CD4-positive, alpha-beta T cell (primary cell): ENCODE results near the gene KCNN1. TPM values are rescaled to one million over a fixed set of nuclear protein-coding genes. Genes with fewer than 3 reads are reported as not detected.

ENCODE experiments used
- ATAC-seq: fragments of 200-7000 bp; cut with Tn5 transposase; one replicate; pipeline ENCODE4 v1.10.0; 2022; ENCODE audit warnings: mild to moderate bottlenecking; ENCODE audit not compliant: poor library complexity
- CTCF ChIA-PET: fragments of 350-600 bp; sonication (Branson Sonifier 250); formaldehyde crosslinking; loops from one replicate; lab custom pipeline; 2021; ENCODE audit warnings: antibody characterized with exemption, inconsistent platforms; lab: Charles Lee
- POLR2A ChIA-PET: fragments of 350-600 bp; sonication (Branson Sonifier 250); formaldehyde crosslinking; loops from one replicate; lab custom pipeline; 2021; ENCODE audit warnings: antibody characterized with exemption, inconsistent platforms; lab: Charles Lee
- DNase-seq, 14 experiments: peaks; one replicate each; pipeline ENCODE4 v3.0.0-alpha.2; 2013 to 2020; ENCODE audit warnings: mixed read lengths in 2 of 14
- H3K27ac ChIP-seq, 2 donors: one replicate each; pipeline versions ENCODE4 v1.5.1 to v1.7.0; 2013; ENCODE audit warnings: low read length in 2 of 2, low read depth in 1 of 2, mild to moderate bottlenecking in 1 of 2
- H3K27me3 ChIP-seq, 2 experiments: 1 replicate in 1 of 2; 2 replicates in 1 of 2; pipeline versions ENCODE4 v1.6.1 to v1.7.0; 2013; ENCODE audit warnings: low read length in 2 of 2, control low read depth in 1 of 2, mild to moderate bottlenecking in 1 of 2, moderate library complexity in 1 of 2; ENCODE audit not compliant: insufficient read depth in 2 of 2, control insufficient read depth in 1 of 2
- H3K36me3 ChIP-seq: one replicate; pipeline ENCODE4 v1.6.1; 2013; ENCODE audit warnings: low read length, control low read depth; ENCODE audit not compliant: insufficient read depth
- H3K4me1 ChIP-seq: one replicate; pipeline ENCODE4 v1.6.1; 2013; ENCODE audit warnings: low read length, control low read depth; ENCODE audit not compliant: insufficient read depth
- H3K4me3 ChIP-seq: one replicate; pipeline ENCODE4 v1.5.1; 2013; ENCODE audit warnings: mild to moderate bottlenecking, low read length, moderate library complexity
- H3K9me3 ChIP-seq, 2 experiments: 1 replicate in 1 of 2; 2 replicates in 1 of 2; pipeline versions ENCODE4 v1.6.1 to v1.7.0; 2013; ENCODE audit warnings: low read length in 2 of 2, mild to moderate bottlenecking in 2 of 2, control low read depth in 1 of 2, moderate library complexity in 1 of 2; ENCODE audit not compliant: control insufficient read depth in 1 of 2, insufficient read depth in 1 of 2
- H3K27ac Mint-ChIP-seq: one replicate; pipeline ENCODE4 v1.8.0; 2020; ENCODE audit warnings: mixed read lengths
- H3K27me3 Mint-ChIP-seq: one replicate; pipeline ENCODE4 v1.8.0; 2021; ENCODE audit warnings: mixed read lengths
- H3K36me3 Mint-ChIP-seq: one replicate; pipeline ENCODE4 v1.8.0; 2021; ENCODE audit warnings: low read depth, mixed read lengths
- H3K4me1 Mint-ChIP-seq: one replicate; pipeline ENCODE4 v1.8.0; 2021; ENCODE audit warnings: low read depth, mixed read lengths
- H3K4me3 Mint-ChIP-seq: one replicate; pipeline ENCODE4 v1.8.0; 2020; ENCODE audit warnings: mild to moderate bottlenecking, mixed read lengths
- H3K9me3 Mint-ChIP-seq: one replicate; pipeline ENCODE4 v1.8.0; 2020; ENCODE audit warnings: mixed read lengths
- CTCF ChIP-seq: fragments of 200-600 bp; IDR thresholded peaks from one replicate; pipeline ENCODE4 v1.8.0; 2022; ENCODE audit warnings: antibody characterized with exemption, mild to moderate bottlenecking
- intact Hi-C, 2 experiments: fragments of 100-400 bp; cut with DNase I in 1 of 2; cut with micrococcal nuclease in 1 of 2; formaldehyde crosslinking; loops; one replicate each; pipeline versions ENCODE4 v1.15.1 to v1.9.0; 2023 to 2025; cut with DNase I, micrococcal nuclease
- total RNA-seq, 174 experiments: library from RNA in 2 of 174; stranded (reverse) in 2 of 174; gene quantifications; one replicate each; pipeline ENCODE4 v1.2.3 and lab custom pipeline; 2021 to 2026

The KCNN1 gene
- total RNA-seq, 2 experiments from 2014 or later: not detected

DNA sequence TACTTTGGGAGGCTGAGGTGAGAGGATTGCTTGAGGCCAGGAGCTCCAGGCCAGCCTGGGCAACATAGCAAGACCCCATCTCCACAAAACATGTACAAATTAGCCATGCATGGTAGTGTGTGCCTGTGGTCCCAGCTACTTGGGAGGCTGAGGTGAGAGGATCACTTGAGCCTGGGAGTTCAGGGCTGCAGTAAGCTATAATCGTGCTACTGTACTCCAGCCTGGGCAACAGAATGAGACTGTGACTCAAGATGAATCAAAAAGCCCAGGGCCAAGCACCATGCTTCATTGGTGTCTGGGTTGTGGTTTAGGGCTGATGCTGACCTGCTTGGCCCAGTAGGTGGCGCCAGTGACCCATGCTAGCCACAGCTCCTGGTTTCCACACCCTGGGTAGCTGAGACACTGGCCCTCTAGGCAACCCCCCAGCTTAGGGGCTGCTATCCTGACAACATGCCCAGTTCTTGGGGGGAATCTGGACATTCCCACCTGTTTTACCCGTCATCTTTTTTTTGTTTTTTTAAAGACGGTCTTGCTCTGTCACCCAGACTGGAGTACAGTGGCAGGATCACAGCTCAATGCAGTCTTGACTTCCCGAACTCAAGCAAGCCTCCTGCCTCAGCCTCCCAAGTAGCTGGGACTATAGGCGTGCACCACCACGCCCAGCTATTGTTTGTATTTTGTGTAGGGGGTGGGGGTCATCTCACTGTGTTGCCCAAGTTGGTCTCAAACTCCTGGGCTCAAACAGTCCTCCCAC lies 28.6 kb upstream of the KCNN1 start:
- Mint-ChIP-seq H3K4me1 (peaks cover 10% of the 10 kb centered on the region), H3K27me3 (no peaks in the 10 kb centered on the region), H3K9me3 (no peaks in the 10 kb centered on the region), H3K36me3 (peaks cover 12% of the 10 kb centered on the region), H3K4me3 (peak overlapping the region; percentile 60), H3K27ac (no peak overlapping the region)
- Histone ChIP-seq H3K27ac (no peak overlapping the region), H3K4me3 (no peak overlapping the region), H3K9me3 (no peaks in the 10 kb centered on the region), H3K36me3 (peaks cover 18% of the 10 kb centered on the region), H3K4me1 (peaks cover 9% of the 10 kb centered on the region), H3K27me3 (no peaks in the 10 kb centered on the region)
- peak; percentile 73 to 92 (median 82) for DNase-seq
- ChIA-PET CTCF (interaction anchor here (0.9 to 4.3 kb wide), 20 partner anchors 9 to 628 kb away, joined by 3 to 89 read pairs (median 5); partner anchors contain the start of genes ARRDC2, RPL18A and SLC5A5), POLR2A (interaction anchor here (0.6 to 1.6 kb wide), 7 partner anchors 11 to 152 kb away, joined by 3 to 25 read pairs (median 3); partner anchors contain the start of gene RPL18A)
- TF ChIP-seq CTCF: peak; percentile 89
- peak; percentile 97 for ATAC-seq
- intact Hi-C loops: loop anchor here (1.0 to 5.0 kb wide), 7 partner anchors 59 to 314 kb away; no protein-coding TSS in a partner anchor

DNA sequence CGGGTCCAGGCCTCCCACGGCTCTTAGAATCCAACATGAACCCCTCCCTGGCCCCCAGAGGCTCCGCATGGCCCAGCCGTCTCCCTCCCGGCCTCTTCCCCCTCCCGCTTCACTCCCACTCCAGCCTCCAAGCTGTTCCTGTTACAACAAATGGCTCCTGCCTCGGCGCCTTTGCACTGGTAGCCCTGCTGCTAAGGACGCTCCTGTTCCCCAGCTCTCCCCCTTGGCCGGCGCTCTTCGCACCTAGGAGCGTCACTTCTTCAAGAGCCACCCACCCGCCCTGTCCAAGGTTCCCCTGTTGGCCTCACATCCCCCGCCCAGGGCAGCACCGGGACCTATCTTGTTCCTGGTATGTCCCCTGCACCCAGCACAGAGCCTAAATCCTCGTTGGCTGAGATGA lies 24.7 kb upstream of the KCNN1 start:
- POLR2A ChIA-PET: no interaction called here
- intact Hi-C loops: no loop called here

DNA sequence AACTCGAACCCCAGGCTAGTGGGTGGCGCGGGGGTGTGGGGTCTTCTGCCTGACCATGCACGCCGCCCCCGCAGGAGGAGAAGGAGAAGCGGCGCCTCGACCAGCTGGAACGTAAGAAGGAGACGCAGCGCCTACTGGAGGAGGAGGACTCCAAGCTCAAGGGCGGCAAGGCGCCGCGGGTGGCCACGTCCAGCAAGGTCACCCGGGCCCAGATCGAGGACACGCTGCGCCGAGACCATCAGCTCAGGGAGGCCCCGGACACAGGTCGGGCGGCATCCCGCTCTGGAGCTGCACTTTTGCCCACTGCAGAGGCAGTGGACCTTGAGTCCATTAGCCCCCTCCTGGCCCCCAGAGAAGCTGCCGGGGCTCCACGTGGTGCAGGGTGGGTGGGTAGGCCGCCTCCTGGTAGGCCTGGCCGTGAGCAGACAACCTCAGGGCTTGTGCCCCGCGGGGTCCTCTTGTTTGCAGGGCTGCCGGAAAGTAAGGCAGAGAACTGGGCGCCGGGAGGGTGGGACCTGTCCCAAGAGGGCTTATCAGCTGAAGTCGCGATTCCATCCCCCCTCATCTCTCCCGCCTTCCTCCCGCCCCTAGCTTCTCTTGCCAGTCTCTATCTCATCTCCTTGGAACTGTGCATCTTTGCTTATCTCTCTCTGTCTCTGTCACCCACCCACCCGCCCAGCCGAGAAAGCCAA lies 24.2 kb upstream of the KCNN1 start:
- H3K9me3 ChIP-seq: no peaks in the 10 kb centered on the region
- no peak overlapping the region for H3K4me3 Mint-ChIP-seq
- ChIA-PET POLR2A (no interaction called here), CTCF (no interaction called here)
- no peak for TF ChIP-seq CTCF
- H3K4me1 ChIP-seq: peaks cover 12% of the 10 kb centered on the region
- peaks cover 14% of the 10 kb centered on the region for H3K36me3 ChIP-seq
- peaks cover 4% of the 10 kb centered on the region for H3K27me3 Mint-ChIP-seq
- ATAC-seq: no peak
- H3K36me3 Mint-ChIP-seq: peaks cover 22% of the 10 kb centered on the region
- no peak overlapping the region for H3K4me3 ChIP-seq
- no peaks in the 10 kb centered on the region for H3K9me3 Mint-ChIP-seq
- H3K4me1 Mint-ChIP-seq: peaks cover 17% of the 10 kb centered on the region
- no peaks in the 10 kb centered on the region for H3K27me3 ChIP-seq
- H3K27ac ChIP-seq: no peak overlapping the region
- no peak overlapping the region for H3K27ac Mint-ChIP-seq
- intact Hi-C loops: no loop called here
- DNase-seq: no peak

More for the DNA sequence above, 24.7 kb upstream of the KCNN1 start:
- H3K9me3 ChIP-seq: no peaks in the 10 kb centered on the region
- DNase-seq (no peak), ATAC-seq (no peak)
- Mint-ChIP-seq H3K4me3 (no peak overlapping the region), H3K27ac (no peak overlapping the region), H3K27me3 (peaks cover 1% of the 10 kb centered on the region), H3K36me3 (peaks cover 20% of the 10 kb centered on the region), H3K4me1 (peaks cover 13% of the 10 kb centered on the region), H3K9me3 (no peaks in the 10 kb centered on the region)
- no peak overlapping the region for H3K27ac ChIP-seq
- CTCF ChIA-PET: no interaction called here
- no peak overlapping the region for H3K4me3 ChIP-seq
- peaks cover 8% of the 10 kb centered on the region for H3K4me1 ChIP-seq
- TF ChIP-seq CTCF: no peak
- no peaks in the 10 kb centered on the region for H3K27me3 ChIP-seq
- peaks cover 19% of the 10 kb centered on the region for H3K36me3 ChIP-seq
